Left colon (tissue), 2 donors: ENCODE results near the gene GALNT12. TPM values are rescaled to one million over a fixed set of nuclear protein-coding genes. Genes with fewer than 3 reads are reported as not detected.

ENCODE experiments used
- ATAC-seq: fragments of 200-7000 bp; cut with Tn5 transposase; one replicate; pipeline ENCODE4 v1.9.1; 2020; ENCODE audit warnings: mild to moderate bottlenecking, moderate library complexity
- DNase-seq, 2 donors: peaks; one replicate each; pipeline ENCODE4 v3.0.0-alpha.2; 2020
- intact Hi-C, 2 donors: fragments of 100-400 bp; cut with DNase I in 1 of 2; cut with micrococcal nuclease in 1 of 2; formaldehyde crosslinking; loops; one replicate each; pipeline versions ENCODE4 v1.11.2 to v1.14.0; 2022; cut with DNase I, micrococcal nuclease
- total RNA-seq, 2 donors: library from RNA; stranded (reverse); fragmentation: NEBNext Ultra II Directional; extraction: Animal tissue kit (Norgen Biotek cat#: 25700); gene quantifications; one replicate each; pipeline ENCODE4 v1.2.1, GENCODE V29; 2021
- donor health status: DM: no; HTN: no; CAD: no.
- donor health status: DM: yes; HTN: yes; CAD: no.

The GALNT12 gene
- total RNA-seq, 2 donors from 2014 or later, result 115 to 156 TPM

DNA sequence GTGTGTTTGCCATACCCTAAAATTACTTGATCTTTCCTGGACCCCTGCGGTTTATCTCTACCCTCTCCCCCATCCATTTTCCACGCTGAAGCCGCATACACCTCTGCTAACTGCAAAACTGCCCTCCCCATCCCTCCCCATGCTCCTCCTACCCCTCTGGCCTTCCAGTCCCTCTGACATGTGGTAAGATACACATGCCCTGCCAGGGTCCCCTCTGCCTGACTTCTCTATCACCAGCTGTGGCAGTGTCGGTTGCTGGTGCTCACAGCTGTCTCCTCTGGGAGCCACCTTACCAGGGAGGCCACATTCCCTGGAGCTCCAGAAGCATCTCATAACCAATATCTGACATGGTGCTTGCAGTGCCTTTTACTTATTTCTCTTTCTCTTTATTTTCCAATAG, 77.4 kb downstream of the GALNT12 start:
- DNase-seq, result no peak
- intact Hi-C loops, result no loop called here
- ATAC-seq, result no peak

DNA sequence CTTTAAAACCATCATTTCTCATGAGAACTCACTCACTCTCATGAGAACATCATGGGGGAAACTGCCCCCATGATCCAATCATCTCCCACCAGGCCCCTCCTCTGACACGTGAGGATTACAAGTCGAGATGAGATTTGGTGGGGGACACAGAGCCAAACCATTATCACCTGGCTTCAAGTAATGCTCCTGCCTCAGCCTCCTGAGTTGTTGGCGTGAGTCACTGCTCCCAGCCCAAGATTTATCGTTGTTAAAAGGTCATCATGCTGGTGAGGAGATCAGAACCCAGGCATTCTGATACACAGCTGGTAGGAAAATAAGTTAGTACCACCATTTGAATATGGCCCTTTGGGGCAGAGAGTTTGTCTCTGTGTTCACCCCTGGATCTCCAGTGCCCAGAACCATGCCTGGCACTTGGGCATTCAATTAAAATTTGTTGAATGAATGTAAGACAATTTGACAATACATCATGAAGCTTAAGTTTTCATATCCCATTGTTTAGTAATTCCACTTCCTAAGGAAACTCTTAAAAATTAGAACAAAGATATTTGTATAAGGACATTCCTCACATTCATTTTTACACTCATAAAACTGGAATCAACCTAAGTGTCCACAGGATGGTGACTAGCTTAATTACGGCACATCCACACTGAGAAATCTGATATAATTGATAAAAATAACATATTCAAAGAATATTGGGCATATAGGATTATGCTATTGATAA, 78.3 kb downstream of the GALNT12 start:
- DNase-seq (no peak), ATAC-seq (no peak)
- intact Hi-C loops, result no loop called here

DNA sequence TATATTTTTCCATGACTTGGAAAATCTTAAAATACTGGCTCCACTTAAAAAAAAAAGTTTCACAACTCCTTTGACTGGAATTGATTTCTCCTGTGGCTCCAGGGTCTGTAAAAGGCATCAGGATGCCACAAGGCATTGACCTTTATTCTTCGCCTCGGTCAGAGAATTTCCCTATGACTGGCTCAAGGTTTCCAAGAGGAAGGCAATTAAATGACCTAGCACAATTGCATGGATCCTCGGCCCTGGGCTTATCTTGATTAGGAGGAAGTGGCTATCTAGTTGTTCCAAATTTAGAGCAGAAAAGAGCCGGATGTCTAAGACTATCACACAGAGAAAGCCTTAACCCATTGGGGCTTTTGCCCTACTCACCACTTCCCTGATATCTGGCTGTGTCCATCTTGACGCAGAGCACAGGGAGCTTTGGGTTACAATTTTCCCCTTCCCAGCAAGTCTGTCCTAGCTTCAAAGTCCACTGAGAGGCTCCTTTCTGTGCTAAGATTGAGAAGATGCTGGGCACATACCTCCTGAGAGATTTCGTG, 79.3 kb downstream of the GALNT12 start:
- no peak for DNase-seq
- ATAC-seq, result no peak
- intact Hi-C loops, result no loop called here

DNA sequence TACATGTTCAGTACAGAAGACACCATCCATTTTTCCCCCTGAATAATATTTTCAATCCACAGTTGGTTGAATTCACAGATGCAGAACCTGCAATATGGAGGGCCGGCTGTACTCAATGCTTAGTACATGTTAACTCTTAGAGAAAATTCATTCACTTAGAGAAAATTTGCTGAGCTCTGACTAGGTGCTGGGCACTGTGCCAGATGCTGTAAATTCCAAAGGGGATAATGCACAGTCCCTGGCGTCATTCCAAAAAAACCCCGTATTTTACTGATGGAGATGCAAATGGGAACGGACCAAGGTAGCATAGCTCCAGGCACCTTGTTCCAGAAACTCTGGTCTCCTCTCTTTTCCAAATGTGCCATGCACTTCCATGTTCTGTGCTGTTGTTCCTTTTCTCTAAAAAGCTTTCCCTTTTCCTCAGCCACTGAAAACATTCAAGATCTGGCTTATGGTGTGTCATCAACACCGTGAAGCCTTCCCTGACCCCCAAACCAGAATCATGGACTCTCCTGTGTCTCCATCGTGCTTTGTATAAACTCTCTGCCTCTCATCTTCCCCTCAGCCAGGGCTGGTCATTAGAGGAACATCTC, 80.5 kb downstream of the GALNT12 start:
- intact Hi-C loops, result no loop called here
- DNase-seq, result no peak
- ATAC-seq, result no peak

DNA sequence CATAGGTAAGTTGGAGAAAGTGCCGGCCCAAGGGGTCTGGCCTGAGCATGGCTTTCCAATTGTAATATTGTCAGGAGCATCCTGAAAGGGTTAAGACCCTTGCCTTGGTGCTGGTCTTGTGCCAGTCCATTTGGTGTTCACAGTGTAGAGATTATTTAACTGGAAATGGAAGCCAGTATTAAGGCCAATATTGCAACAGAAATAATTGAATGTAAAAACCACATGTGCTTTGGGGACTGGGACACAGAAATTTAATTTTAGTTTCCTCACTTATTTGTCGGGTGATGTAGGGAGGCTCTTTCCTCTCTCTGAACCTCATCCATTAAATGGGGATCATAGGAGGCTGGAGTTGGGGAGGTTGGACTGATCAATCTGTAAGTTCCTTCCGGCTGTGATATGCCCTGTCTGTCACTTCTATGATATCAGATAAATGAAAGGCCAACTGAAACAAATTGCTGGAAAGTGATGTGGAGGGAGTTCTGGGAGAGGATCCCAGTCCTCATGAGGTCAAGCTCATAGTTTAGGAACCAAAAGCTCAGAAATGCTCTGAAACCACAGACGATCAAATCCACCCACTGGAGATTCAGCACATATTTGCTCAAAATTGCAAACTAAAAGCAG, 81.4 kb downstream of the GALNT12 start:
- no peak for ATAC-seq
- intact Hi-C loops, result no loop called here
- DNase-seq, result no peak

DNA sequence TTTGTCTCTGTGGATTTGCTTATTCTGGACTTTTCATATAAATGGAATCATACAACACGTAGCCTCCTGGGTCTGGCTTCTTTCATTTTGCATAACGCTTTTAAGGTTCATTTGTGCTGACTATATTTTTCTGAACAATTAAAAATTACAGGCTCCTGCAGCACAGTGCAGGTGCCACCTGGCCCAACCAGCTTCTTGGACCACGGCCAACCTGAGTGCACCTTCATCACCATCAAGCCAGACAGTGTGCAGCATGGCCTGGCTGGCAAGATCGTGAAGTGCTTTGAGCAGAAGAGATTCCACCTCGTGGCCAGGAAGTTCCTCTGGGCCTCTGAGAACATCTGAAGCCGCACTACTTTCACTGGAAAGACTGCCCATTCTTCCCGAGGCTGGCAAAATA, 82.8 kb downstream of the GALNT12 start:
- intact Hi-C loops, result no loop called here
- ATAC-seq, result no peak
- no peak for DNase-seq

DNA sequence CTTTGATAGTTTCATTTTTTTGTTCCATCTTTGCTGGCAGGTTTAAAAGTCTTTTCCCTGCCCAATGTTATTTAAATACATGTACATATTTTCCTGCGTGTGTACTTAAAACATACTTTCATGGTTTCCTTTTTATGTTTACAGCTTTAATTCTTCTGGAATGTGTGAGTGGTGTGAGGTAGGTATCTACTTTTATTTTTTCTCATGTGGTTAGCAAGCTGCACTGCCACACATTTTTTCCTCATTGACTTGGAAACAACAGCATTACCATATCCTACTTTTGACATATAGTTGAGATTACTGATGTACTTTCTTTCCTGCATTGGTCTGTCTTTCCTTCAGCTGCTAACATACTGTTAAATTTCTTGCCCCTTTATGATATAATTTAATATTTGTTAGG, 84.8 kb downstream of the GALNT12 start:
- intact Hi-C loops, result no loop called here
- no peak for ATAC-seq
- DNase-seq, result no peak

DNA sequence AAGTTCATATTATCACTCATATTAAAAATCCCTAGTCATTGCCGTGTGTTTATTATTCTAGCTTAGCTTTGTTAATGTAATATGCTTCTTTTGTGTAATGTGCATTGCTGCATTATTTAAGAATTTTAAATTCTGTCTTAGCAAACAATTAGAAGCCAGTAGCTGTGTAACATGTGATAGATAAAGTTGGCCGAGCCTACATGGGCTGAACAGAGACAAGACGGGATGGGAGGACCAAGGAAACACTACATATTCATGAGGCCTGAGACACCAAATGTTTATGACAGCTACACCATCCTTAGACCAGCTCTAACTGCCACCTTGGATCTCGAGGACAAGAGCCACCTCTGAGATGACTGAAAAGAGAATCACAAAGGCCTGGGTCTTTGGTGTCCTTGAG, 85.2 kb downstream of the GALNT12 start:
- intact Hi-C loops, result no loop called here
- ATAC-seq (no peak), DNase-seq (no peak)

DNA sequence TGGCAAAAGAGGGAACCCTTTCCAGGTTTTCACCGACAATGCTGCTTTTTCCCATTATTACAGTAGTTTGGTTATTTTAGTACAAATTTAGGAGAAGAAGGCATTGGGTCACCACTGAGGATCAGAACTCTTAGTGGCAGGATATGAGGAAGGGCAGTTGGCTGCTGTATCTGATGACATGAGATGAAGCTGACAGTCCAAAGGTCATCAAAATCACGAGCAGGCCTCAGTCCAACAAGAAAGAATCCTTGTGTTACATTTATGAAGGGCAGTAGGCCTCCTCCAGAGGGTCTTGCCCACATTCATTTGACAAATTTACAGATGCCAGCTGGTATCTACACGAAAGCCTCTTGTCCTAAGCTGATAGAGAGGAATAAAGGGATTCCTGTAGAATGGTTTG, 86.7 kb downstream of the GALNT12 start:
- intact Hi-C loops, result no loop called here
- no peak for DNase-seq

DNA sequence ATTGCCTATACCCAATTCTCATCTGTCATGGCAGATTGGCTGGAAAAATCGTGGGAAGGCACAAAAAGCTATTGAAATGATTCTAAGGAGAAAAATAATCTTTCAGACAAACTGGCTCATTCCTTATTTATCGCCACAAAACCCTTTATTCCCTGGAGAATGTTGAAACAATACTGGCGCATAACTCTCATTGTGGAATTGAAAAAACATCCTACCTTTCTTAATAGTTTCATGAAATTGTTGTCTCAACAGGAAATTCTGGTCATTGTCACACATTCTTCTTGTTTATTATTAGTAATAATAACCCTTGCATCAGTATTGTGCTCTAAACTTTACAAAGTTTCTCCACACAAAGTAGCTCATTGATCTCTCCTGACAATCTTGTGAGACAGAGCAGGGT, 87.3 kb downstream of the GALNT12 start:
- intact Hi-C loops, result no loop called here
- no peak for ATAC-seq
- DNase-seq, result no peak

More for the DNA sequence above, 86.7 kb downstream of the GALNT12 start:
- no peak for ATAC-seq

DNA sequence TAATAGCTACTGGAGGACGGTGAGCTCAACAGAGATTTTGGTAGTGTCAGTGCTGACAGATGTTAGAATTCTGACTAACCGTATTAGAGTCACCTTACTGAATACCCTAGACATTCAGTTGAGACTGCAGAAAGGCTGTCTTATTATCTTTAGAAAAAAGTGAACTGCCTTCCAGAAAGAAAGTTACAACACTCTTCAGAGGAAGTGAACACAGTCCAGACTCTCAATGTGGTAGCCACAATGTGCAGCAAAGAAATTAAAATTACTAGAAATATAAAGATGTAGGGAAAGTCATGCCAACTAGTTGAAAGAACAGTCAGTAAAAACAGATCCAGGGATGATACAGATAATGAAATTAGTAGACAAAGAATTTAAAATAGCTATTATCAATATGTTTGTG, 89.2 kb downstream of the GALNT12 start:
- DNase-seq, result no peak
- intact Hi-C loops, result no loop called here
- no peak for ATAC-seq

DNA sequence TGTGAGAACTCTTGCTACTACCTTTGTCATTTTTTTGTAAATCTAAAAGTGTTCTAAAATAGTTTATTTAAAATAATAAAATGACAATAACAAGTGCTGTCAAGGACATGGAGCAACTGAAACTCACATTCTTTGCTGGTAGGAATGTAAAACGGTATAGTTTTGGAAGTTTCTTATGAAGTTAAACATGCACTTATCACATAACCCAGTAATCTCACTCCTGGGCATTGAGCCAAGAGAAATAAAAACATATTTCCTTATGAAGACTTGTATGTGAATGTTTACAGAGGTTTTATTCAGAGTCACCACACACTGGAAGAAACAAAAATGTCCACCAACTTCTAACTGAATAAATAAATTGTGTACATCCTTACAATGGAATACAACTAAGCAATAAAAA, 90.3 kb downstream of the GALNT12 start:
- peak; percentile 57 for ATAC-seq
- intact Hi-C loops, result no loop called here
- DNase-seq, result no peak

DNA sequence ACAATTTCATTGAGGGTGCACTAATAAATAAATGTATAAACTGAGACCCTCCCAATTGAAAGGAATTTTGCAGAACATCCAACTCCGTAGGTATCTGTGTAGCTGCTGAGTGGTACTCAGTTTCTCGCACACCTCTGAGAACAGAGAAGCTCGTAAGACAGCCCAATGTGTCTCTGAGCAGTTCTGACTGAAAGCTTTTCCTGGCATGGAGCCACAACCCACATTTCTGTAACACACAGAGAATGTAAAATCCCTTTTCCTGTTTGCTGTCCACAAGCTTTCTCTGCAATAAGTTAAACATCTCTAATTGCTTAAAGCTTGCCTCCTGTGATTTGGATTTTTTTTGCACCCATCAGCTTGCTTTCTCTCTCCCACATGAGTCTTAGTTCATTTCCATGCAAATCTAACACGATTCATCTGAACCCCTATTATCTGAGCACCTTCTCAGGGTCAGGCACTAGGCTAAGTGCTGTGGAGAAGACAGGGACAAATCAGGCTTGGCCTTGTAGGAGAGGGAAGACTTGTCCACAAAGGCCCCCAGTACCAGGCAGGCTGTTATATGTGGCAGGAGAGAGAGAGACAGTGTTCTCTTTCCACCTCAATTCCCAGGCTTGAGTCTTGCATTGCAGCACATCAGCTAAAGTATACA, 92.1 kb downstream of the GALNT12 start:
- intact Hi-C loops, result no loop called here
- peak in 1 of 2 donors; percentile 32 for DNase-seq
- ATAC-seq, result no peak

Other genes starting within 250 kb of the GALNT12 start
- gene GABBR2, start 98.7 kb upstream of the GALNT12 start, total RNA-seq, result not detected
- gene ANKS6, start 11.1 kb upstream of the GALNT12 start, total RNA-seq, result 10 to 100 TPM; 15.9 to 28.4 TPM
- gene COL15A1, start 136.2 kb downstream of the GALNT12 start, total RNA-seq, result 1 to 10 TPM; 2.4 to 9.5 TPM